HG03175 (cell line): ENCODE results near the gene MAMLD1.
"Not testable (repeated sequence)": the region's sequence is repeated elsewhere in the genome, so short reads cannot be mapped to it uniquely, and the experiment has no call there.

Experiments used
- ATAC-seq: cut with Tn5 transposase; IDR thresholded peaks from one replicate; pipeline ENCODE4 v1.9.1; 2021; ENCODE audit warnings: mild to moderate bottlenecking, moderate library complexity; ENCODE audit not compliant: unreplicated experiment

Gene MAMLD1

GRCh38 chrX:150362599-150363481, at the start of gene MAMLD1:
Gene MAMLD1, plus strand, starts transcription at chrX:150363317. Its CDS starts 82,200 bp downstream, at chrX:150445517.
- no peak for ATAC-seq

- no peak for ATAC-seq
Measured at GRCh38 chrX:150313514-150313913, 49.6 kb upstream of the MAMLD1 start.

DNA sequence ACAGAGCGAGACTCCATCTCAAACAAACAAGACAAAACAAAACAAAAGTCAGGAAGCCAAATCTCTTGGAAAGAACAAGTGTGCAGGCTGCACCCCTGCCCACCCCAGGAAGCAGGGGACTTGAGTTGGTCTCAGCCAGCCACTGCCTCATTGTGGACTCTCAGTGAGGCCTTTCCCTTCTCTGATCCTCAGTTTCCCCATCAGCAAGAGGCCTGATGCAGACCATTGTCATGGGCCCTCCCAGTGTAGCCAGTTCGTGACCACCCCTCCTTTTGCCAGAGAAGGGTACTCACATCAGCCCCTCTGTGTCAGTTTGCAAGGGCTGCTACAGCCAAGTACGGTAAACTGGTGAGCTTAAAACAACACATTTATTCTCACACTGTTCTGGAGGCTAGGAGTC, 48.9 kb upstream of the MAMLD1 start:
- no peak for ATAC-seq

DNA sequence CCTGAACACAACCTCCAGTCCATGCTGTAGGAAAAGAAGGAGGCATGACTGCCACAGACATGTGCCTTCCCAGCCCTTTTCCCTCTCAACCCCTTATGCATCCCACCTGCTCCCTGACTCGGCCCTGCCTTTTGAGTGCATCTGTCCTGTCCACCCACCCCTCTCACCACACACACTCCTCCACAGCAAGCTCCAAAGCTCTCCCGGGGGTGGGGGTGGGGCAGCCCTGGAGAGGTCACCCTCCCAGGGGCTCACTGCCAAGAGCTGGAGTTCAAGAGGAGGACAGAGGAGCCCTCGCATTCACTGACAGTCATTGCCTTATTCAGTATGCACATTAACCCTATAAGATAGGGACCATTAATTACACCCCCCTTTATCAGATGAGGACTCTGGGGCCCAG, 46.6 kb upstream of the MAMLD1 start:
- ATAC-seq, result no peak

DNA sequence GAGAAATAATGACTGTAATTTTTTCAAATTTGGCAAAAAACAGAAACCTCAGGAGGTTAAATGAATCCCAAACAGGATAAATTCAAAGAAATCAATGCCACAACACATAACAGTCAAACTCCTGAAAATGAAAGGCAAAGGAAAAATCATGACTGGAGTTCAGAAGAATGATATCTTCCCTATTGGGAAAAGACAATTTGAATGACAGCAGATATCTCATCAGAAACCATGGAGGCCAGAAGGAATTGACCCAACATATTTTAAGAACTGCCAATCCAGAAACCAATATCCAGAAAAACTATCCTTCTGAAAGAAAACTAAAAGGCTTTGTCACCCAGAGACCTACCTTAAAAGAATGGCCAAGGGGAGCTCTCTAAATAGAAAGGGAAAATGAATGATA, 40.1 kb upstream of the MAMLD1 start:
- ATAC-seq, result no peak

- ATAC-seq, result no peak
Measured at GRCh38 chrX:150324035-150324728, 38.9 kb upstream of the MAMLD1 start.

GRCh38 chrX:150324919-150325318, 38.2 kb upstream of the MAMLD1 start:
- no peak for ATAC-seq

DNA sequence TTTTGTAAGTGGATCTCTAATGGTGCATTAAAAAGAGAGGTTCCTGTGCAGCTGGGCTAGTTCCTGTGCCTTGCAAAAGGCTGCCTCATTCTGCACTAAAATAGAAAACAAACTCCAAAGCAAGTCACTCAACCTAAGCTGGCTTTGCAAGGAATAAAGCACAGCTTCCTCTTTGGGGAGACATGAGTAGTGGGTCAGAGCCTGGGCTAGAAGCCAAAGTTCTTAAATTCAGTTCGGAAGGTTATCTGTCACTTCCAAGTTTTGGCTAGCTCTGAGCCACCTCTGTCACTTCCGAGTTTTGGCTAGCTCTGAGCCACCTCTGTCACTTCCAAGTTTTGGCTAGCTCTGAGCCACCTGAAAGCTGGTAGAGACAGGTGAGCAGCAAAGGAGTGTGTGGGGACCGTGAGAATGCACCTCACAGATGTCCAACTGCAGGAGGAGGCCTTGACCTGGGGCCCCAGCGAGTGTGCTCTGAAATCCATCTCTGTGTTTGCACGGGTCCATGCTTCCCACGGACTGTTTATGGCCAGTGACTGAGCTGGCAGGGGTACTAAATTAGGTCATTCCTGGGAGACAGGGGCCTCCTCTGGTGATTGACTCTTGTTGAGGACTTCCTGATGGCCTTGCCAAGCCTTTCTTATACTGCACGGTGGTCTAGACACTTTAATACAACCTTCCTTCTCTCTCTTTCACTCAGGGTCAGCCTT, 36.4 kb upstream of the MAMLD1 start:
- ATAC-seq, result no peak

GRCh38 chrX:150329282-150329681, 33.8 kb upstream of the MAMLD1 start:
- ATAC-seq, result no peak

GRCh38 chrX:150329868-150330267, 33.2 kb upstream of the MAMLD1 start:
- no peak for ATAC-seq

- no peak for ATAC-seq
Measured at GRCh38 chrX:150332023-150332422, 31.1 kb upstream of the MAMLD1 start.

DNA sequence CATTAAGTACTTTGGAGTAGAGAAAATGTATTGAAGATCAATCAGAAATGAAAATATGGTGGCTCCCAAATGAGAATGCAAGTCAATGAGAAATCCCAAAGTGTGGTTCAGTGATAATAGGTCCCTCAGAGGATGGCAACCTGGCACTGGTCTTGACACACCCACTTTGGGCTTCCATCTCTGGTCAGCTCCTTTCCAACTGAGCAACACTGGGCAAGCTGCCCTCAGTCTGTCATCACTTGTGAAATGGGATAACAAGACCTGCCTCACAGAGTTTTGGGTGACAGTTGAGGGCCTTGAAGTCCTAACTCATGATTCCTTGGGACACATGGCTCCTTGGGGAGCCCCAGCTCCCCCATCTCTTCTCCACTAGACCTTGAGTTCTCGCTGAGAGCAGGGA, 29.0 kb upstream of the MAMLD1 start:
- ATAC-seq, result no peak

- ATAC-seq, result no peak
Measured at GRCh38 chrX:150334981-150335380, 28.1 kb upstream of the MAMLD1 start.

- no peak for ATAC-seq
Measured at GRCh38 chrX:150337026-150337425, 26.1 kb upstream of the MAMLD1 start.

DNA sequence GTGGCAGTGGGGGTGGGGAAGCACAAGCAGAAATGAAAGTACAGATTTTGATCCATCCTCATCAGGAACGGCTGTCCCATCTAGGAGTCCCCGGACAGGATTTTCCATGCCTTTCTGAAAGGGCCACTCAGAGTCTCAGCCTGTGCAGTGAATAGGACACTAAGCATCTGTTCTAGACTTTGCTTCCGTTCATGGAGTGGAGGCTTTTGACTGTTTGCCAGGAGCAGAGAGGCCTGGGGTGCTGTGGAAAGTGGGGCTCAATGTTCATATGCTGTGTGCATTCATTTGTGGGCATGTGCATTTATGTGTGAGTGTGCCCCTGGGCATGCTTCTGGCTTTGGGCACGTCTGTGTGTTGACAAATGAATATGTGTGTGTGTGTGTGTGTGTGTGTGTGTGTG, 25.6 kb upstream of the MAMLD1 start:
- ATAC-seq, result no peak

GRCh38 chrX:150338615-150339014, 24.5 kb upstream of the MAMLD1 start:
- no peak for ATAC-seq

DNA sequence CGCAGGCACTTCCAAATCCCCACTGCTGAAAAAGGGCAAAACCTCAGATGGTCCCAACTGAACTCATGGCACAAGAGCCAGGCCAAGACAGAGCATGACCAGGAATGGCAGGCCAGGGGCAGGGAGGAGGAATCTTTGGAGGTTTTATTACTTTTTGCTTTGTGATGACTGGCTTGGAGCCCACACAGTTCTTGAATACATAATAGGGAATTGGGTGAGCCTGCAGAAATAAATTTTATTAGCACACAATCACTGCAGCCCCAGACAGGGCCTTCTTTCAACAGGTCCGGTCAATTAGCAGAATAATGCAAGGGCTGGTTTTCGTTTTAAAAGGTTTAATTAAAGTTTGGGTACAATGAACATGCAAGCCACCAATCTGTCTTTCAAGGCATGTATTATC, 23.4 kb upstream of the MAMLD1 start:
- ATAC-seq, result no peak

DNA sequence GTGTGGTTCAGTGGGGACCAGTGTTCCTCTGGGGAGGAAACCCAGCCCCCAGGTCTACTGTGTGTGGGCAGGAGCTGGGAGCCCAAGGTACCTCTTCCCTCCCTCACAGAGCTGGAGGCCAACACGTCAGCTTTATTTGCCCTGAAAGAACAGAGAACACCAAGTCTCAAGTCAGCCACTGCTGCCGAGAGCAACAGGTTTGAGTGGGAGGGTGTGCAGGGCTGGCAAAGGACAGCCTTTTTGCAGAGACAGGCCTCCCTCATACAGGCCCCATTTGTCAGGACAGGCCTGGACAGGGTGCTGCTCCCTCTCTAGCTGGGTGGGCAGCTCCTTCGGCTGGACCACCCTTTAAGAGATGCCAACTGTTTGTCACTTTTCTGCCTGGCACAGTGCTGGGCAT, 22.8 kb upstream of the MAMLD1 start:
- not testable (repeated sequence) for ATAC-seq

- no peak for ATAC-seq
Measured at GRCh38 chrX:150347471-150347870, 15.6 kb upstream of the MAMLD1 start.

DNA sequence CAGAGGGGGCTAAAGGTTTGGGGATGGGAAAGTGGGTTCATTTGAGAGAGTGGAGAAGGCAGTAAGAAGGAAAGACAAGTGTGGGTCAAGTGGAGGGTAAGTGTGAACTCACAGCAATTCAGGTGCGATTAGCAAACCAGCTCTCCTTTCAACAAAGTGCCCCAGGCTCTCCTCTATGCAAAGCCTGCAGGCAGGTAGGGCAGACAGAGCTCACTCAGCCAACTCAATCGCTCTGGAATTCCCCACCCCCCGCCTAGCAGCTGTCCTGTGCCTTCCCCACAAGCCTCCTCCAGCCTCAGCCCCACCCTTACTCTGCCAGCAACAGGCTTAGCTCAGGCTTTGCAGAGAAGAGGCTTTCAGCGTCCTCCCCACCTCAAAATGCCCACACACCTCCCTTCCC, 14.8 kb upstream of the MAMLD1 start:
- ATAC-seq, result no peak

DNA sequence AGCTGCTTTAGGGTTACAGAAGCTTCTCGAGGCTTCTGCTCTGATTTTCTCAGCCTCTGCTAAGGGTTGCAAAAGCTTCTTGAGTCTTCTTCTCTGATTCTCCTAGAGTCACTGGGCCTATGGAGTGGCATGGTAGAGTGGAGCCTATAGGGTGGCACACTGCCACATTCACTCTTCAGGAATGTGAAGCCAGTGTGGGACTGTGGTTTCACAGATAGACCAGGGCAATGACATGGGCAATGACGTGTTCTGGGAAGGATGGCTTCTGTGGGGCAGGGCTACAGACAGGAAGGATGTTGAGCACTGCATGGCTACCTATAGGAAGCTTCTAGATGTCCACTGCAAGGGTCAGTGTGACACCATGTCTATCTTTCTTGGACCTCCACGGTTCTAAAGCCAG, 11.0 kb upstream of the MAMLD1 start:
- no peak for ATAC-seq

DNA sequence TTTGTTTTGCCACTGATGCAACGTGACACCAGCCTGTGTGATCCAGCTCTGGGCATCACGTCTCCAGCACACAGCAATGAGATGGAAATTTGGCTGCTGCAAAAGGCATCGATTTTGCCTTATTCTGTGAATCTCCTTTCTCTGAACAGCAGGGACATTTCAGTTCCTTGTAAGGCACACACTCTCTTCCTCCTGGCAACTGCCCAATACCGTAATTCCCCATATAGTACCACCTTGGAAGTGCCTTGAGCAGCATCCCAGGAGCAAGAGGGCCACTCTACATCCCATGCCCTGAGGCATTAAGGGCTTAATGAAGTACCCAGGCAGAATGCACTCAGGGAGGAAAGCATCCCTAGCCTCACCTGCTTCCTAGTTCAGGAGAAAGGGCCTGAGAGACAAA, 10.5 kb upstream of the MAMLD1 start:
- ATAC-seq, result no peak
